Measurements from ENCODE around the gene TOM1. TPM values are rescaled to one million over a fixed set of nuclear protein-coding genes. Genes with fewer than 3 reads are reported as not detected.

The TOM1 gene
- total RNA-seq, 2 experiments from 2014 or later = 22.7 to 30.6 TPM

- no peaks in the 10 kb centered on the region for H3K9me2 ChIP-seq (ENCODE audit: insufficient read depth, low read length)
- ChIA-PET POLR2A (interaction anchor here (0.5 to 1.6 kb wide), 3 partner anchors 43 to 1441 kb away, joined by 3 to 4 read pairs (median 3); partner anchors contain the start of gene TOM1), CTCF (ENCODE audit: unreplicated experiment) (no interaction called here)
- peaks cover 27% of the 10 kb centered on the region for H3K36me3 ChIP-seq (ENCODE audit: insufficient read depth, low read length)
- TF ChIP-seq EZH2phosphoT487 (IDR thresholded peaks at IDR 0.05; ENCODE audit: borderline replicate concordance, low read depth, low read length) (no peak), CTCF (conservative IDR thresholded peaks at IDR 0.05; ENCODE audit: low read length) (no peak)
- intact Hi-C loops (cut with micrococcal nuclease; ENCODE audit: unreplicated experiment) = loop anchor here (5.0 kb wide), 1 partner anchor 75 kb away; no protein-coding TSS in a partner anchor
- peak overlapping the region; percentile 99 for H2AFZ ChIP-seq (ENCODE audit: low read length)
- peak overlapping the region; percentile 87 for H3K4me3 ChIP-seq (ENCODE audit: low read depth, low read length, poor library complexity, severe bottlenecking)
- H3K9me3 ChIP-seq (ENCODE audit: low read length) = no peaks in the 10 kb centered on the region
- H3K4me2 ChIP-seq (ENCODE audit: low read length) = peak overlapping the region; percentile 89
- DNase-seq (ENCODE audit: low spot score) = no peak
- H4K20me1 ChIP-seq (ENCODE audit: insufficient read depth, low read length) = no peaks in the 10 kb centered on the region
- BruUV-seq (replicated peaks) = no TSS peak
- H3K4me1 ChIP-seq (ENCODE audit: insufficient read depth, low read length, poor library complexity, severe bottlenecking) = peaks cover 19% of the 10 kb centered on the region
- peaks cover 40% of the 10 kb centered on the region for H3K79me2 ChIP-seq (ENCODE audit: insufficient read depth, low read depth, low read length)
- peak overlapping the region; percentile 73 for H3K27ac ChIP-seq (ENCODE audit: low read depth, low read length, poor library complexity, severe bottlenecking)
Observed at GRCh38 chr22:35257002-35257320, 42.7 kb upstream of the TOM1 start.

GRCh38 chr22:35257321-35258190 lies 42.1 kb upstream of the TOM1 start, which contains the start of gene HMGXB4:
HMGXB4 (plus strand) TSS chr22:35257493; CDS start chr22:35262391, 4,898 bp downstream.
- no peak for TF ChIP-seq EZH2phosphoT487 (IDR thresholded peaks at IDR 0.05; ENCODE audit: borderline replicate concordance, low read depth, low read length)
- peak; percentile 68 for TF ChIP-seq CTCF (conservative IDR thresholded peaks at IDR 0.05; ENCODE audit: low read length)
- POLR2A ChIA-PET = interaction anchor here (0.5 to 1.8 kb wide), 7 partner anchors 18 to 1442 kb away, joined by 3 to 7 read pairs (median 3); partner anchors contain the start of gene TOM1
- CTCF ChIA-PET (ENCODE audit: unreplicated experiment) = no interaction called here
- Histone ChIP-seq H3K9me2 (ENCODE audit: insufficient read depth, low read length) (no peaks in the 10 kb centered on the region), H3K4me1 (ENCODE audit: insufficient read depth, low read length, poor library complexity, severe bottlenecking) (peaks cover 19% of the 10 kb centered on the region), H3K36me3 (ENCODE audit: insufficient read depth, low read length) (peaks cover 33% of the 10 kb centered on the region), H3K79me2 (ENCODE audit: insufficient read depth, low read depth, low read length) (peaks cover 41% of the 10 kb centered on the region), H3K9me3 (ENCODE audit: low read length) (no peaks in the 10 kb centered on the region), H3K4me2 (ENCODE audit: low read length) (peak within 1 kb of the TSS; percentile 89), H3K27ac (ENCODE audit: low read depth, low read length, poor library complexity, severe bottlenecking) (peak within 1 kb of the TSS; percentile 73), H3K4me3 (ENCODE audit: low read depth, low read length, poor library complexity, severe bottlenecking) (peak within 1 kb of the TSS; percentile 87), H2AFZ (ENCODE audit: low read length) (peak within 1 kb of the TSS; percentile 99), H4K20me1 (ENCODE audit: insufficient read depth, low read length) (no peaks in the 10 kb centered on the region)
- intact Hi-C loops (cut with micrococcal nuclease; ENCODE audit: unreplicated experiment) = loop anchor here (5.0 kb wide), 1 partner anchor 75 kb away; no protein-coding TSS in a partner anchor
- DNase-seq (ENCODE audit: low spot score) = peak; percentile 96
- no TSS peak for BruUV-seq (replicated peaks)

All from OCI-LY7 (cell line).